HEK293 (cell line): ENCODE data around the gene LRRC26.

Experiments used
- CTCF ChIA-PET: fragments of 350-600 bp; formaldehyde crosslinking; extraction: SDS; loops from one replicate; lab custom pipeline; 2021; ENCODE audit warnings: antibody characterized with exemption; lab: Yijun Ruan, JAX
- POLR2A ChIA-PET: fragments of 300-600 bp; formaldehyde crosslinking; extraction: SDS; loops from one replicate; lab custom pipeline; 2020; ENCODE audit warnings: antibody characterized with exemption, inconsistent platforms; lab: Yijun Ruan, JAX
- H3K27ac ChIP-seq: fragments of 200-500 bp; sonication (Bioruptor generic); 2 replicates; pipeline ENCODE4 v1.5.1; 2014; ENCODE audit warnings: low read depth, low read length, control low read depth, inconsistent platforms; ENCODE audit errors: extremely low read depth
- H3K36me3 ChIP-seq, 2 experiments: fragments of 200-500 bp in 1 of 2; sonication (Bioruptor generic) in 1 of 2; 1 replicate in 1 of 2; 2 replicates in 1 of 2; pipeline ENCODE4 v1.5.1; 2014 to 2017; ENCODE audit warnings: inconsistent platforms in 2 of 2, low read length in 2 of 2; ENCODE audit not compliant: control insufficient read depth in 2 of 2, insufficient read depth in 1 of 2
- H3K4me1 ChIP-seq: fragments of 200-500 bp; sonication (Bioruptor generic); 2 replicates; pipeline ENCODE4 v1.5.1; 2014; ENCODE audit warnings: mild to moderate bottlenecking, low read length, inconsistent platforms; ENCODE audit not compliant: control insufficient read depth, insufficient read depth
- H3K4me3 ChIP-seq: 2 replicates; pipeline ENCODE4 v1.5.1; 2011; ENCODE audit warnings: low read depth, mild to moderate bottlenecking, control low read depth, low read length, moderate library complexity
- H3K9me3 ChIP-seq: fragments of 200-500 bp; sonication (Bioruptor generic); 2 replicates; pipeline ENCODE4 v1.5.1; 2014; ENCODE audit warnings: low read depth, low read length, inconsistent platforms; ENCODE audit not compliant: control insufficient read depth, insufficient read depth
- BCL11A ChIP-seq: fragments of 450-650 bp; formaldehyde crosslinking; IDR thresholded peaks from 2 replicates; pipeline ENCODE4 v1.5.1; 2016; ENCODE audit warnings: low read depth, missing biosample characterization, missing genetic modification characterization
- BCL11B ChIP-seq: fragments of 450-650 bp; formaldehyde crosslinking; IDR thresholded peaks from 2 replicates; pipeline ENCODE4 v1.5.1; 2016; ENCODE audit warnings: low read depth, missing biosample characterization, missing genetic modification characterization
- EGR2 ChIP-seq: fragments of 450-650 bp; formaldehyde crosslinking; IDR thresholded peaks from 2 replicates; pipeline ENCODE4 v1.5.1; 2016; ENCODE audit warnings: low read depth, missing biosample characterization, missing genetic modification characterization
- GLIS2 ChIP-seq: fragments of 450-650 bp; formaldehyde crosslinking; IDR thresholded peaks from 2 replicates; pipeline ENCODE4 v1.5.1; 2016; ENCODE audit warnings: missing biosample characterization, missing genetic modification characterization
- KLF7 ChIP-seq: fragments of 450-650 bp; formaldehyde crosslinking; IDR thresholded peaks from 2 replicates; pipeline ENCODE4 v1.5.1; 2016; ENCODE audit warnings: missing biosample characterization, missing genetic modification characterization, borderline replicate concordance
- KLF8 ChIP-seq: fragments of 450-650 bp; formaldehyde crosslinking; IDR thresholded peaks from 2 replicates; pipeline ENCODE4 v1.5.1; 2016; ENCODE audit warnings: missing biosample characterization, missing genetic modification characterization
- KLF9 ChIP-seq: fragments of 450-650 bp; formaldehyde crosslinking; IDR thresholded peaks from 2 replicates; pipeline ENCODE4 v1.5.1; 2016; ENCODE audit warnings: missing biosample characterization, missing genetic modification characterization, low read depth
- PRDM10 ChIP-seq: fragments of 450-650 bp; formaldehyde crosslinking; IDR thresholded peaks from 2 replicates; pipeline ENCODE4 v1.5.1; 2016; ENCODE audit warnings: missing biosample characterization, missing genetic modification characterization
- SCRT1 ChIP-seq: fragments of 450-650 bp; formaldehyde crosslinking; IDR thresholded peaks from 2 replicates; pipeline ENCODE4 v1.5.1; 2016; ENCODE audit warnings: missing biosample characterization, missing genetic modification characterization, borderline replicate concordance
- ZBTB20 ChIP-seq: fragments of 450-650 bp; formaldehyde crosslinking; IDR thresholded peaks from 2 replicates; pipeline ENCODE4 v1.5.1; 2016; ENCODE audit warnings: missing biosample characterization, missing genetic modification characterization
- ZBTB7A ChIP-seq: fragments of 450-650 bp; formaldehyde crosslinking; IDR thresholded peaks from 2 replicates; pipeline ENCODE4 v1.5.1; 2016; ENCODE audit warnings: low read depth, missing biosample characterization, missing genetic modification characterization
- ZEB2 ChIP-seq: fragments of 450-650 bp; formaldehyde crosslinking; IDR thresholded peaks from 2 replicates; pipeline ENCODE4 v1.5.1; 2016; ENCODE audit warnings: missing biosample characterization, missing genetic modification characterization
- ZNF280D ChIP-seq: fragments of 450-650 bp; formaldehyde crosslinking; IDR thresholded peaks from 2 replicates; pipeline ENCODE4 v1.5.1; 2016; ENCODE audit warnings: missing biosample characterization, missing genetic modification characterization
- ZNF366 ChIP-seq: fragments of 450-650 bp; formaldehyde crosslinking; conservative IDR thresholded peaks from 2 replicates; pipeline ENCODE4 v1.5.1; 2016; ENCODE audit warnings: missing biosample characterization, missing genetic modification characterization
- ZNF423 ChIP-seq: fragments of 450-650 bp; formaldehyde crosslinking; IDR thresholded peaks from 2 replicates; pipeline ENCODE4 v1.5.1; 2016; ENCODE audit warnings: missing biosample characterization, missing genetic modification characterization
- ZNF529 ChIP-seq: fragments of 450-650 bp; formaldehyde crosslinking; IDR thresholded peaks from 2 replicates; pipeline ENCODE4 v1.5.1; 2017; ENCODE audit warnings: missing genetic modification characterization, missing biosample characterization; ENCODE audit not compliant: insufficient replicate concordance
- ZNF548 ChIP-seq: fragments of 450-650 bp; formaldehyde crosslinking; IDR thresholded peaks from 2 replicates; pipeline ENCODE4 v1.5.1; 2016; ENCODE audit warnings: missing biosample characterization, missing genetic modification characterization
- ZNF596 ChIP-seq: fragments of 450-650 bp; IDR thresholded peaks from 2 replicates; pipeline ENCODE4 v1.5.0; 2018; ENCODE audit warnings: missing biosample characterization, mild to moderate bottlenecking, missing genetic modification characterization, moderate library complexity
- ZNF692 ChIP-seq: fragments of 450-650 bp; formaldehyde crosslinking; IDR thresholded peaks from 2 replicates; pipeline ENCODE4 v1.5.1; 2016; ENCODE audit warnings: missing biosample characterization, missing genetic modification characterization
- ZNF837 ChIP-seq: fragments of 450-650 bp; formaldehyde crosslinking; IDR thresholded peaks from 2 replicates; pipeline ENCODE4 v1.5.1; 2016; ENCODE audit warnings: missing biosample characterization, missing genetic modification characterization
- TF ChIP-seq, protein P1 (sequence below): fragments of 450-650 bp; formaldehyde crosslinking; IDR thresholded peaks from 2 replicates; pipeline ENCODE4 v1.5.1; 2016; ENCODE audit warnings: missing biosample characterization, missing genetic modification characterization

The LRRC26 gene

GRCh38 chr9:137195525-137196220 lies 25.8 kb upstream of the LRRC26 start (continued):
- TF ChIP-seq, protein P1, sequence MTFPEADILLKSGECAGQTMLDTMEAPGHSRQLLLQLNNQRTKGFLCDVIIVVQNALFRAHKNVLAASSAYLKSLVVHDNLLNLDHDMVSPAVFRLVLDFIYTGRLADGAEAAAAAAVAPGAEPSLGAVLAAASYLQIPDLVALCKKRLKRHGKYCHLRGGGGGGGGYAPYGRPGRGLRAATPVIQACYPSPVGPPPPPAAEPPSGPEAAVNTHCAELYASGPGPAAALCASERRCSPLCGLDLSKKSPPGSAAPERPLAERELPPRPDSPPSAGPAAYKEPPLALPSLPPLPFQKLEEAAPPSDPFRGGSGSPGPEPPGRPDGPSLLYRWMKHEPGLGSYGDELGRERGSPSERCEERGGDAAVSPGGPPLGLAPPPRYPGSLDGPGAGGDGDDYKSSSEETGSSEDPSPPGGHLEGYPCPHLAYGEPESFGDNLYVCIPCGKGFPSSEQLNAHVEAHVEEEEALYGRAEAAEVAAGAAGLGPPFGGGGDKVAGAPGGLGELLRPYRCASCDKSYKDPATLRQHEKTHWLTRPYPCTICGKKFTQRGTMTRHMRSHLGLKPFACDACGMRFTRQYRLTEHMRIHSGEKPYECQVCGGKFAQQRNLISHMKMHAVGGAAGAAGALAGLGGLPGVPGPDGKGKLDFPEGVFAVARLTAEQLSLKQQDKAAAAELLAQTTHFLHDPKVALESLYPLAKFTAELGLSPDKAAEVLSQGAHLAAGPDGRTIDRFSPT (tag by site-specific recombination) = peak; percentile 28; the same call in 1 of the 2 replicates
- TF ChIP-seq ZBTB7A (tag by site-specific recombination) (peak; percentile 50), ZEB2 (tag by site-specific recombination) (peak; percentile 63), KLF7 (peak; percentile 51; the same call in 1 of the 2 replicates), PRDM10 (tag by site-specific recombination) (no peak), EGR2 (tag by site-specific recombination) (peak; percentile 35; the same call in 1 of the 2 replicates), ZNF596 (tag by site-specific recombination) (no peak), ZNF280D (tag by site-specific recombination) (no peak), BCL11A (tag by site-specific recombination) (0 out of 2 replicates have a peak, but pooled peaks have one; percentile 25), KLF9 (tag by site-specific recombination) (no peak), SCRT1 (tag by site-specific recombination) (0 out of 2 replicates have a peak, but pooled peaks have one; percentile 22), ZNF548 (no peak), ZNF837 (tag by site-specific recombination) (no peak), ZBTB20 (tag by site-specific recombination) (no peak), ZNF423 (tag by site-specific recombination) (peak; percentile 86; the same call in 1 of the 2 replicates), KLF8 (tag by site-specific recombination) (peak; percentile 59; the same call in 1 of the 2 replicates), BCL11B (tag by site-specific recombination) (peak; percentile 66; the same call in 1 of the 2 replicates)

DNA sequence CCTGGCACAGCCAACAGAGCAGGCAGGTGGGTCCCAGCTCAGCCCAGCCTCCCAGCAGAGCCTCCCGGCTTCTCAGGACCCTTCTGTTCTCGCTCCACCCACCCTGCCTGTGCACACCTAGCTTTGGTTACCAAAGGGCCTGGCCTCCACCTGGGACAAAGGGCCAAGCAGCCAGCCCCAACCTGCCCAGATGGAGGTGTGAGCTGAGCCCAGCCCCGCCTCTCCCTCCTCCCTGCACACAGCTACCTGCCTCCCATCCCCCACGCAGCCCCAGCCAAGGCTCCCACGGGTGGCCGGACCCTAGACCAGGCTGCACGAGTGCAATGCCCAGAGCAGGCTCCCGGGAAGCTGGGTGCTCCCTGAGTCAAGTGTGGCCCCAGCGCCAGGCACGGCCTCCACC lies 25.1 kb upstream of the LRRC26 start:
- H3K4me3 ChIP-seq = no peak overlapping the region
- POLR2A ChIA-PET = interaction anchor here (0.6 to 3.1 kb wide), 9 partner anchors 15 to 65 kb away, joined by 3 to 18 read pairs (median 4); partner anchors contain the start of gene TUBB4B
- H3K9me3 ChIP-seq = no peaks in the 10 kb centered on the region
- no peak overlapping the region for H3K27ac ChIP-seq
- H3K36me3 ChIP-seq = peaks cover 0 to 27% of the 10 kb centered on the region in 2 experiments; a peak in 1 of 3 replicates
- peaks cover 6% of the 10 kb centered on the region; the same call in 1 of the 2 replicates for H3K4me1 ChIP-seq
- CTCF ChIA-PET = interaction anchor here (0.6 to 1.9 kb wide), 10 partner anchors 12 to 166 kb away, joined by 3 to 10 read pairs (median 4); partner anchors contain the start of gene RNF224
- peak; percentile 38; the same call in 1 of the 2 replicates for TF ChIP-seq ZNF692
- peak; percentile 8; the same call in 1 of the 2 replicates for TF ChIP-seq GLIS2
- peak; percentile 46; the same call in 1 of the 2 replicates for TF ChIP-seq KLF8 (tag by site-specific recombination)
- no peak for TF ChIP-seq ZNF529 (tag by site-specific recombination)
- no peak for TF ChIP-seq ZNF366
